Endothelial cell of umbilical vein (primary cell): ENCODE data around the gene NUDT14. TPM values are rescaled to one million over a fixed set of nuclear protein-coding genes. Genes with fewer than 3 reads are reported as not detected.
A peak's percentile ranks its signal among the peaks of the same experiment; 100 is the strongest.

Experiments used
- BruUV-seq: library from RNA; stranded (reverse); fragments of 400-500 nt; replicated peaks from 2 replicates; lab custom pipeline; 2021; lab: Mats Ljungman, UMichigan
- CTCF ChIA-PET: fragments of 300-600, 350-600 bp; sonication (Branson Sonifier 250); formaldehyde crosslinking; loops from one replicate; lab custom pipeline; 2021; ENCODE audit warnings: antibody characterized with exemption, inconsistent platforms; lab: Charles Lee
- POLR2A ChIA-PET: fragments of 300-600, 350-600 bp; sonication (Branson Sonifier 250); formaldehyde crosslinking; loops from one replicate; lab custom pipeline; 2021; ENCODE audit warnings: antibody characterized with exemption, inconsistent platforms; lab: Charles Lee
- DNase-seq: peaks from one replicate; pipeline ENCODE4 v3.0.0-alpha.2; 2011; ENCODE audit warnings: low read depth, low spot score
- FAIRE-seq: peaks from 2 replicates; lab custom pipeline; 2011; peaks lifted over from hg19 to GRCh38; lab: Jason Lieb, UNC
- H2AFZ ChIP-seq: 2 replicates; pipeline ENCODE4 v1.6.0; 2012; ENCODE audit warnings: low read depth, low read length, control low read depth, inconsistent platforms
- H3K27ac ChIP-seq: 2 replicates; pipeline ENCODE4 v1.5.1; 2011; ENCODE audit warnings: low read depth, mild to moderate bottlenecking, control low read depth, low read length, moderate library complexity; ENCODE audit not compliant: insufficient read depth
- H3K27me3 ChIP-seq, 2 experiments: 2 replicates each; pipeline versions ENCODE4 v1.6.0 to v1.6.1; 2011; ENCODE audit warnings: low read length in 2 of 2, mixed read lengths in 1 of 2; ENCODE audit not compliant: control insufficient read depth in 2 of 2, insufficient read depth in 2 of 2
- H3K36me3 ChIP-seq, 2 experiments: 2 replicates in 1 of 2; 3 replicates in 1 of 2; pipeline ENCODE4 v1.5.1; 2011; ENCODE audit warnings: low read length in 2 of 2, mild to moderate bottlenecking in 1 of 2, moderate library complexity in 1 of 2; ENCODE audit not compliant: control insufficient read depth in 2 of 2, insufficient read depth in 2 of 2; ENCODE audit errors: extremely low read depth in 1 of 2
- H3K4me1 ChIP-seq: 3 replicates; pipeline ENCODE4 v1.5.1; 2011; ENCODE audit warnings: mild to moderate bottlenecking, low read length; ENCODE audit not compliant: control insufficient read depth, insufficient read depth; ENCODE audit errors: extremely low read depth
- H3K4me2 ChIP-seq: 2 replicates; pipeline ENCODE4 v1.6.1; 2011; ENCODE audit warnings: low read length, control low read depth, mixed read lengths; ENCODE audit not compliant: insufficient read depth
- H3K4me3 ChIP-seq, 3 experiments: fragments of 200-600 bp in 1 of 3; sonication (generic), shearing (Covaris generic) in 1 of 3; replicated peaks in 1 of 3; 2 replicates each; pipeline ENCODE4 v1.5.1; 2011 to 2016; ENCODE audit warnings: control low read depth in 3 of 3, low read length in 3 of 3, mild to moderate bottlenecking in 2 of 3, inconsistent platforms in 1 of 3, low read depth in 1 of 3, moderate library complexity in 1 of 3; ENCODE audit not compliant: insufficient read depth in 1 of 3
- H3K79me2 ChIP-seq: 2 replicates; pipeline ENCODE4 v1.6.0; 2012; ENCODE audit warnings: low read length, inconsistent platforms; ENCODE audit not compliant: control insufficient read depth, insufficient read depth
- H3K9ac ChIP-seq: replicated peaks from 2 replicates; pipeline ENCODE3; 2011; ENCODE audit warnings: low read length, control low read depth; ENCODE audit not compliant: insufficient read depth; ENCODE audit errors: extremely low read depth
- H3K9me1 ChIP-seq: replicated peaks from 3 replicates; pipeline ENCODE4 v1.6.0; 2011; ENCODE audit warnings: mild to moderate bottlenecking, low read length; ENCODE audit not compliant: control insufficient read depth, insufficient read depth; ENCODE audit errors: extremely low read depth
- H3K9me3 ChIP-seq: replicated peaks from 2 replicates; pipeline ENCODE4 v1.5.1; 2012; ENCODE audit warnings: low read length, inconsistent platforms; ENCODE audit not compliant: control insufficient read depth, insufficient read depth
- H4K20me1 ChIP-seq: replicated peaks from 2 replicates; pipeline ENCODE3; 2011; ENCODE audit warnings: mild to moderate bottlenecking, low read length; ENCODE audit not compliant: control insufficient read depth, insufficient read depth; ENCODE audit errors: extremely low read depth
- EZH2 ChIP-seq: IDR thresholded peaks from 2 replicates; pipeline ENCODE4 v1.6.1; 2012; ENCODE audit warnings: borderline replicate concordance, low read depth, mild to moderate bottlenecking, moderate library complexity, low read length, inconsistent platforms; ENCODE audit not compliant: severe bottlenecking
- FOS ChIP-seq: IDR thresholded peaks from 2 replicates; pipeline ENCODE4 v1.6.1; 2011; ENCODE audit warnings: mild to moderate bottlenecking, low read length, moderate library complexity, borderline replicate concordance; ENCODE audit not compliant: insufficient read depth
- GATA2 ChIP-seq: IDR thresholded peaks from 2 replicates; pipeline ENCODE4 v1.7.0; 2011; ENCODE audit warnings: low read depth, mild to moderate bottlenecking, moderate library complexity, mixed read lengths, low read length; ENCODE audit not compliant: insufficient read length, insufficient read depth
- JUN ChIP-seq: IDR thresholded peaks from 2 replicates; pipeline ENCODE4 v1.6.1; 2011; ENCODE audit warnings: borderline replicate concordance, low read depth; ENCODE audit not compliant: insufficient read length, insufficient read depth
- MYC ChIP-seq: IDR thresholded peaks from one replicate; pipeline ENCODE4 v1.6.1; 2011; ENCODE audit warnings: mild to moderate bottlenecking, low read depth, low read length
- POLR2A ChIP-seq: IDR thresholded peaks from 2 replicates; pipeline ENCODE4 v1.6.1; 2012; ENCODE audit warnings: low read depth, mild to moderate bottlenecking, control low read depth, low read length
- POLR2AphosphoS5 ChIP-seq: IDR thresholded peaks from 2 replicates; pipeline ENCODE4 v1.6.1; 2012; ENCODE audit warnings: low read depth, mild to moderate bottlenecking, control low read depth, low read length, moderate library complexity; ENCODE audit not compliant: insufficient read depth
- dilution Hi-C: fragments of 300-500 bp; cut with MboI; formaldehyde crosslinking; loops from one replicate; pipeline ENCODE4 v1.15.0; 2019; ENCODE audit warnings: low sequenced_read_pairs; ENCODE audit not compliant: extremely low pct_ligation_motif_present
- intact Hi-C: fragments of 100-400 bp; cut with micrococcal nuclease; formaldehyde crosslinking; loops from one replicate; pipeline ENCODE4 v1.10.0; 2022
- polyA plus RNA-seq, 4 experiments: library from polyadenylated mRNA; depleted of rRNA in 3 of 4; stranded (reverse) in 3 of 4; unstranded in 1 of 4; fragments of >200 nt; gene quantifications; 2 replicates each; pipeline versions ENCODE4 v1.2.1 to v1.2.3, GENCODE V29; 2011 to 2012; ENCODE audit warnings: missing spikeins in 1 of 4
- total RNA-seq: library from RNA; stranded (reverse); gene quantifications from 2 replicates; pipeline ENCODE4 v1.2.3, GENCODE V29; 2021
- TF ChIP-seq, protein P1 (sequence below): IDR thresholded peaks from 2 replicates; pipeline ENCODE4 v1.6.1; 2011; ENCODE audit not compliant: insufficient read depth, insufficient read length
- TF ChIP-seq, protein P2 (sequence below), 2 donors: IDR thresholded peaks; 1 replicate in 1 of 2; 2 replicates in 1 of 2; pipeline ENCODE4 v1.5.1; 2011; ENCODE audit warnings: low read length in 2 of 2, mild to moderate bottlenecking in 2 of 2, moderate library complexity in 2 of 2, control low read depth in 1 of 2, inconsistent platforms in 1 of 2, low read depth in 1 of 2; ENCODE audit not compliant: insufficient read depth in 1 of 2; ENCODE audit errors: extremely low read depth in 1 of 2

NUDT14 gene
- total and polyA plus RNA-seq, 2 donors (not counting 3 experiments of a cell fraction or from before 2014, with no cell fraction given) = 97.7 to 103 TPM

DNA sequence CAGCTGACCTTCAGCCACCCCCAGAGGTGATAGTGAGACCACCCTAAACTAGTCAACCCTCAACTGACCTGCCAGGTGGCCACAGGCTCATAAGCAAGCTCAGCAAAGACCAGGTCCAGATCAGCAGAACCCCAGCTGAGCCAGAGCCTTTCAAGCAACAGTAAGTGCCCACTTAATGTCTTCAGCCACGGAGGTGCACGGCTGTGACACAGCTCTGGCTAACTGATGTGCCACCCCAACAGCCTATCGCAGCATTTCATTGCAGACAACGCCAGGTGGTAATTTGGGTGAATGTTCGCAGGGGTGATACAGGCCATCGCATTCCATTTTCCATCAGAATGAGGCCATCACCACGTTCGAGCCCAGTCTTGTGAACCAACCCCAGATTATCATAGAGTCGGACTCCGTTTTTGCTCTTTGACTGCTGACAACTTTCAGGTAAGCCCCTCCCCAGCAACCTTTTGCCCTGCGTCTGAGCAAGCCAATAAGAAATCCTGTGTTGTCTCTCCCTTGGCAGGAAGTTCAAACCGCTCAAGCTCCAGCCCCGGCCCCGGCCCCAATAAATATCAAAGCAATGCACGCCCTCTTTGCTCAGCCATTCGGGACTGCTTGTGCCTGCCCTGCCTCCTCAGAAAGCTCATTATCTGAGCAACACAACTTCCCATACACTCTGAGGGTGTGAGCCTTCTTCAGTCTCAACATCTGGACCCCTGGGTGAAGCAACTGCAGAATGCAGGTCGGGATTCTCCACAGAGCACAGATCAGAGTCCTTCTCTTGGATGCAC is 56.9 kb downstream of the NUDT14 start:
- Histone ChIP-seq H3K4me1 (no peaks in the 10 kb centered on the region), H3K79me2 (no peaks in the 10 kb centered on the region), H3K36me3 (no peaks in the 10 kb centered on the region), H2AFZ (no peak overlapping the region), H3K9me1 (no peaks in the 10 kb centered on the region), H3K4me2 (no peak overlapping the region), H3K27me3 (peaks cover 15 to 18% of the 10 kb centered on the region in 2 experiments), H3K4me3 (no peak overlapping the region), H3K9ac (no peak overlapping the region), H3K27ac (no peak overlapping the region), H3K9me3 (no peaks in the 10 kb centered on the region), H4K20me1 (no peaks in the 10 kb centered on the region)
- no TSS peak for BruUV-seq
- ChIA-PET POLR2A (no interaction called here), CTCF (interaction anchor here (1.0 to 1.2 kb wide), 3 partner anchors 13 to 40 kb away, joined by 3 to 4 read pairs (median 3); no protein-coding TSS in a partner anchor)
- DNase-seq (no peak), FAIRE-seq (no peak)
- no peak for TF ChIP-seq JUN
- intact Hi-C loops = no loop called here
- dilution Hi-C loops = no loop called here

DNA sequence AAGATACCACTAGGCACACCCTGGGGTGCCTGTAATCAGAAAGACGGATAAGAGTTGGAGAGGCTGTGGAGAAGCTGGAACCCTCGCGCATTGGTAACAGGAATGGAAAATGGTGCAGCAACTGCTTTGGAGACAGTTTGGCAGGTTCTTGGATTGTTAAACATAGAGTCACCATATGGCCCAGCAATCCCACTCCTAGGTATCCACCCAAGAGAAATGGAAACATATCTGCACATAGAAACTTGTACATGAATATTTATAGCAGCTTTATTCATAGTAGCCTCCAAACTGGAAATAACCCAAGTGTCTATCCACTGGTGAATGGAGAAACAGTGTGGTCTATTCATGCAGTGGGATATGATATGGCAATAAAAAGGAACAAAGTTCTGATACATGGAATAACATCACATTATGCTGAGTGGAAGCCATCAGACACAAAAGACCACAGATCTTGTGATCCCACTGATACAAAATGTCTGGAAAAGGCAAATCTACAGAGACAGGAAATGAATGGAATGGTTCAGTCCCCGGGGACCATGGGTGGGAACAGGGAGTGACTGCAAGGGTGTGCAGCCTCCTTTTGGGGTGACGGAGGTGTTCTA is 57.9 kb downstream of the NUDT14 start:
- ChIA-PET POLR2A (no interaction called here), CTCF (interaction anchor here (0.8 kb wide), 1 partner anchor 229 kb away, joined by 3 read pairs; no protein-coding TSS in a partner anchor)
- H3K4me2 ChIP-seq = no peak overlapping the region
- H3K36me3 ChIP-seq = no peaks in the 10 kb centered on the region
- no peaks in the 10 kb centered on the region for H3K9me3 ChIP-seq
- H3K79me2 ChIP-seq = no peaks in the 10 kb centered on the region
- no peak overlapping the region for H3K27ac ChIP-seq
- BruUV-seq = no TSS peak
- no peak overlapping the region for H2AFZ ChIP-seq
- peak; percentile 12 for FAIRE-seq
- H4K20me1 ChIP-seq = no peaks in the 10 kb centered on the region
- DNase-seq = no peak
- no peak for TF ChIP-seq EZH2
- TF ChIP-seq MYC = no peak
- no peak for TF ChIP-seq GATA2
- TF ChIP-seq, protein P1, sequence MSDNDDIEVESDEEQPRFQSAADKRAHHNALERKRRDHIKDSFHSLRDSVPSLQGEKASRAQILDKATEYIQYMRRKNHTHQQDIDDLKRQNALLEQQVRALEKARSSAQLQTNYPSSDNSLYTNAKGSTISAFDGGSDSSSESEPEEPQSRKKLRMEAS = no peak
- TF ChIP-seq POLR2A = no peak
- TF ChIP-seq FOS = no peak
- no peak for TF ChIP-seq POLR2AphosphoS5
- TF ChIP-seq JUN = no peak
- TF ChIP-seq, protein P2, sequence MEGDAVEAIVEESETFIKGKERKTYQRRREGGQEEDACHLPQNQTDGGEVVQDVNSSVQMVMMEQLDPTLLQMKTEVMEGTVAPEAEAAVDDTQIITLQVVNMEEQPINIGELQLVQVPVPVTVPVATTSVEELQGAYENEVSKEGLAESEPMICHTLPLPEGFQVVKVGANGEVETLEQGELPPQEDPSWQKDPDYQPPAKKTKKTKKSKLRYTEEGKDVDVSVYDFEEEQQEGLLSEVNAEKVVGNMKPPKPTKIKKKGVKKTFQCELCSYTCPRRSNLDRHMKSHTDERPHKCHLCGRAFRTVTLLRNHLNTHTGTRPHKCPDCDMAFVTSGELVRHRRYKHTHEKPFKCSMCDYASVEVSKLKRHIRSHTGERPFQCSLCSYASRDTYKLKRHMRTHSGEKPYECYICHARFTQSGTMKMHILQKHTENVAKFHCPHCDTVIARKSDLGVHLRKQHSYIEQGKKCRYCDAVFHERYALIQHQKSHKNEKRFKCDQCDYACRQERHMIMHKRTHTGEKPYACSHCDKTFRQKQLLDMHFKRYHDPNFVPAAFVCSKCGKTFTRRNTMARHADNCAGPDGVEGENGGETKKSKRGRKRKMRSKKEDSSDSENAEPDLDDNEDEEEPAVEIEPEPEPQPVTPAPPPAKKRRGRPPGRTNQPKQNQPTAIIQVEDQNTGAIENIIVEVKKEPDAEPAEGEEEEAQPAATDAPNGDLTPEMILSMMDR (IDR thresholded peaks at IDR 0.05; ENCODE audit: extremely low read depth in 1 of 2, insufficient read depth in 1 of 2, low read depth in 1 of 2, low read length in 2 of 2) = no peak
- no peaks in the 10 kb centered on the region for H3K9me1 ChIP-seq
- no peak overlapping the region for H3K4me3 ChIP-seq
- dilution Hi-C loops (no loop called here), intact Hi-C loops (no loop called here)
- H3K4me1 ChIP-seq = no peaks in the 10 kb centered on the region
- no peak overlapping the region for H3K9ac ChIP-seq
- H3K27me3 ChIP-seq = peaks cover 16 to 18% of the 10 kb centered on the region in 2 experiments
